HepG2 (cell line): ENCODE measurements around the gene ATP5F1C. TPM values are rescaled to one million over a fixed set of nuclear protein-coding genes. Genes with fewer than 3 reads are reported as not detected.
A peak's percentile ranks its signal among the peaks of the same experiment; 100 is the strongest.

Experiments used
- HNRNPK ChIP-seq: fragments of 200-400 bp; formaldehyde crosslinking; IDR thresholded peaks from 2 replicates; pipeline ENCODE4 v1.6.1; 2018; ENCODE audit warnings: low read length, low read depth, moderate library complexity, mild to moderate bottlenecking; ENCODE audit not compliant: poor library complexity, severe bottlenecking
- IKZF1 ChIP-seq: fragments of 450-650 bp; IDR thresholded peaks from 2 replicates; pipeline ENCODE4 v1.7.1; 2016
- MTA1 ChIP-seq: sonication (generic); formaldehyde crosslinking; IDR thresholded peaks from 2 replicates; pipeline ENCODE4 v1.4.0; 2020; ENCODE audit warnings: missing genetic modification reagents, mild to moderate bottlenecking, borderline replicate concordance
- MYC ChIP-seq: sonication (generic); formaldehyde crosslinking; IDR thresholded peaks from 2 replicates; pipeline ENCODE4 v1.9.0; 2021; ENCODE audit warnings: missing genetic modification reagents, borderline replicate concordance
- NR2F1 ChIP-seq, 2 experiments: fragments of 450-650 bp in 1 of 2; formaldehyde crosslinking in 1 of 2; IDR thresholded peaks; 2 replicates each; pipeline versions ENCODE4 v1.5.0 to v1.6.1; 2016 to 2020; ENCODE audit warnings: mild to moderate bottlenecking in 1 of 2, missing compliant biosample characterization in 1 of 2, missing genetic modification reagents in 1 of 2, moderate library complexity in 1 of 2
- SMAD1 ChIP-seq: sonication (generic); formaldehyde crosslinking; IDR thresholded peaks from 2 replicates; pipeline ENCODE4 v1.4.0; 2020; ENCODE audit warnings: missing genetic modification reagents, low read depth, mild to moderate bottlenecking, borderline replicate concordance
- YEATS2 ChIP-seq: sonication (generic); formaldehyde crosslinking; IDR thresholded peaks from 2 replicates; pipeline ENCODE4 v1.4.0; 2020; ENCODE audit warnings: missing genetic modification reagents, borderline replicate concordance
- ZBTB7A ChIP-seq: sonication (generic); formaldehyde crosslinking; IDR thresholded peaks from 2 replicates; pipeline ENCODE4 v1.8.0; 2022; ENCODE audit warnings: mild to moderate bottlenecking, missing genetic modification reagents
- ZNF18 ChIP-seq: sonication (generic); formaldehyde crosslinking; IDR thresholded peaks from 2 replicates; pipeline ENCODE4 v1.8.0; 2022; ENCODE audit warnings: mild to moderate bottlenecking, missing genetic modification reagents; ENCODE audit not compliant: insufficient replicate concordance
- ZNF260 ChIP-seq: sonication (generic); formaldehyde crosslinking; IDR thresholded peaks from 2 replicates; pipeline ENCODE4 v1.4.0; 2020; ENCODE audit warnings: missing genetic modification reagents, low read depth, mild to moderate bottlenecking, borderline replicate concordance
- ZNF3 ChIP-seq: IDR thresholded peaks from 2 replicates; pipeline ENCODE4 v1.7.0; 2017; ENCODE audit warnings: inconsistent platforms
- ZNF850 ChIP-seq: sonication (generic); formaldehyde crosslinking; conservative IDR thresholded peaks from 2 replicates; pipeline ENCODE4 v1.9.0; 2021; ENCODE audit warnings: mild to moderate bottlenecking, missing genetic modification reagents
- ZSCAN31 ChIP-seq: sonication (generic); formaldehyde crosslinking; IDR thresholded peaks from 2 replicates; pipeline ENCODE4 v1.5.0; 2020; ENCODE audit warnings: low read depth, mild to moderate bottlenecking, missing genetic modification reagents
- ZZZ3 ChIP-seq: sonication (generic); formaldehyde crosslinking; IDR thresholded peaks from 2 replicates; pipeline ENCODE4 v1.4.0; 2020; ENCODE audit warnings: missing genetic modification reagents, mild to moderate bottlenecking, borderline replicate concordance
- polyA plus RNA-seq, 8 experiments: library from polyadenylated mRNA; depleted of rRNA in 3 of 8; stranded (reverse) in 7 of 8; unstranded in 1 of 8; fragments of >200 nt; fragmentation: Illumina TruSeq in 4 of 8; extraction: Trizol in 4 of 8; gene quantifications; 2 replicates each; pipeline versions ENCODE4 v1.2.1 to v1.2.3, GENCODE V29; 2011 to 2016; ENCODE audit warnings: low read depth in 4 of 8, missing spikeins in 1 of 8, mixed read lengths in 1 of 8; ENCODE audit not compliant: insufficient read depth in 1 of 8
- total RNA-seq, 5 experiments: library from RNA; depleted of rRNA; stranded (reverse); fragments of >200 nt; fragmentation: Illumina TruSeq; extraction: Trizol; gene quantifications; 2 replicates each; pipeline ENCODE4 v1.2.3, GENCODE V29; 2016; ENCODE audit warnings: low read depth in 1 of 5
- TF ChIP-seq, protein P1 (sequence below): sonication (generic); formaldehyde crosslinking; IDR thresholded peaks from 2 replicates; pipeline ENCODE4 v1.4.0; 2020; ENCODE audit warnings: low read depth, mild to moderate bottlenecking, missing genetic modification reagents
- TF ChIP-seq, protein P2 (sequence below): sonication (generic); formaldehyde crosslinking; IDR thresholded peaks from 2 replicates; pipeline ENCODE4 v1.5.0; 2020; ENCODE audit warnings: mild to moderate bottlenecking, missing genetic modification reagents
- TF ChIP-seq, protein P3 (sequence below): IDR thresholded peaks from 2 replicates; pipeline ENCODE4 v1.6.1; 2012; ENCODE audit warnings: low read length, improper control_type of control experiment

The ATP5F1C gene
- total and polyA plus RNA-seq, 2 of the 13 experiments (the other 11 are each of a cell fraction or from before 2014, with no cell fraction given): 407 to 416 TPM

- TF ChIP-seq, protein P1, sequence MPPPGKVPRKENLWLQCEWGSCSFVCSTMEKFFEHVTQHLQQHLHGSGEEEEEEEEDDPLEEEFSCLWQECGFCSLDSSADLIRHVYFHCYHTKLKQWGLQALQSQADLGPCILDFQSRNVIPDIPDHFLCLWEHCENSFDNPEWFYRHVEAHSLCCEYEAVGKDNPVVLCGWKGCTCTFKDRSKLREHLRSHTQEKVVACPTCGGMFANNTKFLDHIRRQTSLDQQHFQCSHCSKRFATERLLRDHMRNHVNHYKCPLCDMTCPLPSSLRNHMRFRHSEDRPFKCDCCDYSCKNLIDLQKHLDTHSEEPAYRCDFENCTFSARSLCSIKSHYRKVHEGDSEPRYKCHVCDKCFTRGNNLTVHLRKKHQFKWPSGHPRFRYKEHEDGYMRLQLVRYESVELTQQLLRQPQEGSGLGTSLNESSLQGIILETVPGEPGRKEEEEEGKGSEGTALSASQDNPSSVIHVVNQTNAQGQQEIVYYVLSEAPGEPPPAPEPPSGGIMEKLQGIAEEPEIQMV (CRISPR knock-in tag): no peak
- TF ChIP-seq MYC (CRISPR knock-in tag) (no peak), HNRNPK (no peak), NR2F1 (CRISPR knock-in tag; IDR thresholded peaks at IDR 0.05) (peak in 1 of 2 experiments; percentile 50; a peak in 1 of 4 replicates), ZZZ3 (no peak), IKZF1 (no peak), MTA1 (CRISPR knock-in tag) (0 out of 2 replicates have a peak, but pooled peaks have one; percentile 11), ZBTB7A (CRISPR knock-in tag) (0 out of 2 replicates have a peak, but pooled peaks have one; percentile 8), YEATS2 (CRISPR knock-in tag) (no peak), ZNF260 (CRISPR knock-in tag) (no peak), ZNF3 (CRISPR knock-in tag) (no peak), ZSCAN31 (peak; percentile 38; the same call in 1 of the 2 replicates), ZNF18 (CRISPR knock-in tag) (no peak), ZNF850 (CRISPR knock-in tag) (no peak), SMAD1 (no peak; the same call in 1 of the 2 replicates)
- TF ChIP-seq, protein P2, sequence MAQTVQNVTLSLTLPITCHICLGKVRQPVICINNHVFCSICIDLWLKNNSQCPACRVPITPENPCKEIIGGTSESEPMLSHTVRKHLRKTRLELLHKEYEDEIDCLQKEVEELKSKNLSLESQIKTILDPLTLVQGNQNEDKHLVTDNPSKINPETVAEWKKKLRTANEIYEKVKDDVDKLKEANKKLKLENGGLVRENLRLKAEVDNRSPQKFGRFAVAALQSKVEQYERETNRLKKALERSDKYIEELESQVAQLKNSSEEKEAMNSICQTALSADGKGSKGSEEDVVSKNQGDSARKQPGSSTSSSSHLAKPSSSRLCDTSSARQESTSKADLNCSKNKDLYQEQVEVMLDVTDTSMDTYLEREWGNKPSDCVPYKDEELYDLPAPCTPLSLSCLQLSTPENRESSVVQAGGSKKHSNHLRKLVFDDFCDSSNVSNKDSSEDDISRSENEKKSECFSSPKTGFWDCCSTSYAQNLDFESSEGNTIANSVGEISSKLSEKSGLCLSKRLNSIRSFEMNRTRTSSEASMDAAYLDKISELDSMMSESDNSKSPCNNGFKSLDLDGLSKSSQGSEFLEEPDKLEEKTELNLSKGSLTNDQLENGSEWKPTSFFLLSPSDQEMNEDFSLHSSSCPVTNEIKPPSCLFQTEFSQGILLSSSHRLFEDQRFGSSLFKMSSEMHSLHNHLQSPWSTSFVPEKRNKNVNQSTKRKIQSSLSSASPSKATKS (CRISPR knock-in tag): no peak
- TF ChIP-seq, protein P3, sequence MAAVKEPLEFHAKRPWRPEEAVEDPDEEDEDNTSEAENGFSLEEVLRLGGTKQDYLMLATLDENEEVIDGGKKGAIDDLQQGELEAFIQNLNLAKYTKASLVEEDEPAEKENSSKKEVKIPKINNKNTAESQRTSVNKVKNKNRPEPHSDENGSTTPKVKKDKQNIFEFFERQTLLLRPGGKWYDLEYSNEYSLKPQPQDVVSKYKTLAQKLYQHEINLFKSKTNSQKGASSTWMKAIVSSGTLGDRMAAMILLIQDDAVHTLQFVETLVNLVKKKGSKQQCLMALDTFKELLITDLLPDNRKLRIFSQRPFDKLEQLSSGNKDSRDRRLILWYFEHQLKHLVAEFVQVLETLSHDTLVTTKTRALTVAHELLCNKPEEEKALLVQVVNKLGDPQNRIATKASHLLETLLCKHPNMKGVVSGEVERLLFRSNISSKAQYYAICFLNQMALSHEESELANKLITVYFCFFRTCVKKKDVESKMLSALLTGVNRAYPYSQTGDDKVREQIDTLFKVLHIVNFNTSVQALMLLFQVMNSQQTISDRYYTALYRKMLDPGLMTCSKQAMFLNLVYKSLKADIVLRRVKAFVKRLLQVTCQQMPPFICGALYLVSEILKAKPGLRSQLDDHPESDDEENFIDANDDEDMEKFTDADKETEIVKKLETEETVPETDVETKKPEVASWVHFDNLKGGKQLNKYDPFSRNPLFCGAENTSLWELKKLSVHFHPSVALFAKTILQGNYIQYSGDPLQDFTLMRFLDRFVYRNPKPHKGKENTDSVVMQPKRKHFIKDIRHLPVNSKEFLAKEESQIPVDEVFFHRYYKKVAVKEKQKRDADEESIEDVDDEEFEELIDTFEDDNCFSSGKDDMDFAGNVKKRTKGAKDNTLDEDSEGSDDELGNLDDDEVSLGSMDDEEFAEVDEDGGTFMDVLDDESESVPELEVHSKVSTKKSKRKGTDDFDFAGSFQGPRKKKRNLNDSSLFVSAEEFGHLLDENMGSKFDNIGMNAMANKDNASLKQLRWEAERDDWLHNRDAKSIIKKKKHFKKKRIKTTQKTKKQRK: no peak
These were observed 786 bp downstream of the ATP5F1C start (continued) for GRCh38 chr10:7788639-7789286.
